ENCODE results near the gene SPSB4. TPM values are rescaled to one million over a fixed set of nuclear protein-coding genes. Genes with fewer than 3 reads are reported as not detected.
"Not testable (repeated sequence)": the region's sequence is repeated elsewhere in the genome, so short reads cannot be mapped to it uniquely, and the experiment has no call there.

Gene SPSB4
- total RNA-seq, 1 donor, result not detected

GRCh38 chr3:141106842-141107241 lies 55.7 kb downstream of the SPSB4 start:
- no peak overlapping the region for H3K4me3 ChIP-seq (ENCODE audit: low read depth, low read length)

GRCh38 chr3:141108039-141108438 lies 56.9 kb downstream of the SPSB4 start:
- H3K4me3 ChIP-seq (ENCODE audit: low read depth, low read length), result no peak overlapping the region
- TF ChIP-seq, protein P1, sequence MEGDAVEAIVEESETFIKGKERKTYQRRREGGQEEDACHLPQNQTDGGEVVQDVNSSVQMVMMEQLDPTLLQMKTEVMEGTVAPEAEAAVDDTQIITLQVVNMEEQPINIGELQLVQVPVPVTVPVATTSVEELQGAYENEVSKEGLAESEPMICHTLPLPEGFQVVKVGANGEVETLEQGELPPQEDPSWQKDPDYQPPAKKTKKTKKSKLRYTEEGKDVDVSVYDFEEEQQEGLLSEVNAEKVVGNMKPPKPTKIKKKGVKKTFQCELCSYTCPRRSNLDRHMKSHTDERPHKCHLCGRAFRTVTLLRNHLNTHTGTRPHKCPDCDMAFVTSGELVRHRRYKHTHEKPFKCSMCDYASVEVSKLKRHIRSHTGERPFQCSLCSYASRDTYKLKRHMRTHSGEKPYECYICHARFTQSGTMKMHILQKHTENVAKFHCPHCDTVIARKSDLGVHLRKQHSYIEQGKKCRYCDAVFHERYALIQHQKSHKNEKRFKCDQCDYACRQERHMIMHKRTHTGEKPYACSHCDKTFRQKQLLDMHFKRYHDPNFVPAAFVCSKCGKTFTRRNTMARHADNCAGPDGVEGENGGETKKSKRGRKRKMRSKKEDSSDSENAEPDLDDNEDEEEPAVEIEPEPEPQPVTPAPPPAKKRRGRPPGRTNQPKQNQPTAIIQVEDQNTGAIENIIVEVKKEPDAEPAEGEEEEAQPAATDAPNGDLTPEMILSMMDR (IDR thresholded peaks at IDR 0.05; ENCODE audit: insufficient read depth, low read length), result no peak

More at GRCh38 chr3:141106842-141107241, 55.7 kb downstream of the SPSB4 start:
- TF ChIP-seq, protein P1 (IDR thresholded peaks at IDR 0.05; ENCODE audit: insufficient read depth, low read length), result no peak
- DNase-seq (ENCODE audit: low read depth), result no peak

DNA sequence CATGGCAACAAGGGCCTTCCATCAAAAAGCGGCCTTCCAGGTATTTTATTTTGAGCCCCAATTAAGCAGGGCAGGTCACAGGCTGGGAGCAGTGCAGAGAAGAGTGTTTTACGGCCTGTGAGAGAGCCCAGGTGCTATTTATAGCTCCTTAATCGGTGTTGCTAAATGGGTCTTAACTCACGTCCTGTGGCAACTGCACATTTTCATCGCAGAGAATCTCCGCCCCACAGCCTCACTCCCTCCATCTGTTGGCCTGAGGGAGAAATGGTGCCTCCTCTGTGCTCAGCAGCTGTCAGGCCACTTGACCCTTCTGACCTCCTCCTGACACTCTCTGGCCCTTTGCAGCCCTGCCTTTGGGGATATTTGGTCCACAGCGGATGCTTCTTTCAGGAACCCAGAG lies 58.6 kb downstream of the SPSB4 start:
- TF ChIP-seq, protein P1 (IDR thresholded peaks at IDR 0.05; ENCODE audit: insufficient read depth, low read length), result no peak
- H3K4me3 ChIP-seq (ENCODE audit: low read depth, low read length), result no peak overlapping the region
- DNase-seq (ENCODE audit: low read depth), result no peak

More at GRCh38 chr3:141108039-141108438, 56.9 kb downstream of the SPSB4 start:
- DNase-seq (ENCODE audit: low read depth), result no peak

GRCh38 chr3:141110322-141110721 lies 59.2 kb downstream of the SPSB4 start:
- no peak for DNase-seq (ENCODE audit: low read depth)
- no peak overlapping the region for H3K4me3 ChIP-seq (ENCODE audit: low read depth, low read length)
- TF ChIP-seq, protein P1 (IDR thresholded peaks at IDR 0.05; ENCODE audit: insufficient read depth, low read length), result no peak

DNA sequence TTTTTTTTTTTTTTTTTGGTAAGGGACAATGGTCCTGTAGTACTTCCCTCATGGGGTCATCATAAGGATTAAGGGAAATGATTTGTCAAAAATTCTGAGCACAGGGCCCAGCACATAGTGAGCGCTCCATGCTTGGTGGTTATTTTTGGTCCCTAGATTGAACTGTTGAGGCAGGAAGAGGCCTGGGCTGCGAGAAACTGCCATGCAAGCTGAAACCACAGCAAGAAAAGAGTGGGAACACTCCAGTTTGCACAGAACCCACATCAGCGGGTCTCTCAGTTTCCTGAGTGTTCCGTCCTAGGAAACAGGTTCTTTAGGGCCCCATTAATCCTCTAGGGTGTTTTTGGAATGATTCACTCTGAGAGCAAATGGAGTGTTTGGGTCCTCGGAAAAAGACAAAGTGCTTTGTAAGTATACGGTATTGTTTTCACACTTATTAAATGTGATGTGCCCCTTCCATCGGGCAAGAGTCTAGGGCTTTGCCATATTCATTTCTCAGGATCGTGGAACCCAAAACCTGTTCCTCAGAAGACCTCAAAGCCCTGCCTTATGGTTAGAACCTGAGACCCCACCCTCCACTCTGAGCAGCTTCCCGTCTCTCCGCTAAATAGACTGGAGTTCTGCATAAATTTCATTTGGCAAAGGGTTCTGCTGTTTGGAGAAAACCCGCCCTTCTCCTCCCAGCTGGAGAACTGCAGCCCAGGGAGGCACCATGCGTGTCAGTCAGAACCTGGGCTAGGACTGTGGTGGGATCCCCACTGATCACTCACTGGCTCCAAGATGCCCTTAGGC lies 60.4 kb downstream of the SPSB4 start:
- no peak for DNase-seq (ENCODE audit: low read depth)
- H3K4me3 ChIP-seq (ENCODE audit: low read depth, low read length), result no peak overlapping the region
- TF ChIP-seq, protein P1 (IDR thresholded peaks at IDR 0.05; ENCODE audit: insufficient read depth, low read length), result no peak

DNA sequence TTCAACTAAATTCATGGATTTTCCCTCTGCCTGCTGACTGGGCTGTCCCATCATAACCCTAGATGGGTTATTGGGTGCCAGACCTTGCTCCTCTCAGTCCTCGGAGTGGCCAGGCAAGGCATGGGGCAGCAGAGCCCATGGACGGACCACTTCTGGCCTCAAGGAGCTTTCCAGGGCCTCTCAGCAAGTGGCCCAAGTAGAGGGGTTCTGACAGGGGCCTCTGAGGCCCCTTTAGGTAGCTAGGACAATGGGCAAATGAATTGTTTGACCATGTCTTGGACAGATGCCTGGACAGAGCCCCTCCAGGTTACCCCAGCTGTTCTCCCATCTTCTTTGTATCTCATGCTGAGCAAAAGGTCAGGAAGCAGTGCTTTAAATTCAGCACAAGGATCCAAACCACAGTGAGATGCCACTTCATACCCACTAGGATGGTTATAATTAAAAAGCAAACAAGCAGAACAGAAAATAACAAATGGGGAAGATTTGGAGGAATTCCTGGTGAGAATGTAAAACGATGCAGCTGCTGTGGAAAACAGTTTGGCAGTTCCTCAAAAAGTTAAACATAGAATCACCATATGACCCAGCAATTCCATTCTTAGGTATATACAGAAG lies 61.6 kb downstream of the SPSB4 start:
- no peak for DNase-seq (ENCODE audit: low read depth)
- TF ChIP-seq, protein P1 (IDR thresholded peaks at IDR 0.05; ENCODE audit: insufficient read depth, low read length), result no peak

DNA sequence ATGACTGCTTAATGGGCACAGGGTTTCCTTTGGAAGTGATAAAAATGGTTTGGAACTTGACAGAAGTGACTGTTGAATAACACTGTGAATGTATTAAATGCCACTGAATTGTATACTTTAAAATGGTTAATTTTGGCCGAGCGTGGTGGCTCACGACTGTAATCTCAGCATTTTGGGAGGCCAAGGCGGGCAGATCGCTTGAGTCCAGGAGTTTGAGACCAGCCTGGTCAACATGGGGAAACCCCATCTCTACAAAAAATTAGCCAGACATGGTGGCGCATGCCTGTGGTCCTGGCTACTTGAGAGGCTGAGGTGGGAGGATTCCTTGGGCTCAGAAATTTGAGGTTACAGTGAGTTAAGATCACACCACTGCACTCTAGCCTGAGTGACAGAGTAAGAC lies 62.5 kb downstream of the SPSB4 start:
- H3K4me3 ChIP-seq (ENCODE audit: low read depth, low read length); DNase-seq (ENCODE audit: low read depth): not testable (repeated sequence)

More for the DNA sequence above, 61.6 kb downstream of the SPSB4 start:
- H3K4me3 ChIP-seq (ENCODE audit: low read depth, low read length), result no peak overlapping the region
